SK-N-MC (cell line): Measurements from ENCODE around the gene NPTXR.

Source experiments
- EZH2 ChIP-seq: fragments of 200-600 bp; sonication (generic); IDR thresholded peaks from one replicate; pipeline ENCODE4 v1.6.1; 2017; ENCODE audit warnings: antibody characterized with exemption
- POLR2AphosphoS5 ChIP-seq: IDR thresholded peaks from 2 replicates; pipeline ENCODE4 v1.6.1; 2012; ENCODE audit warnings: mild to moderate bottlenecking, low read depth, low read length, borderline replicate concordance

GRCh38 chr22:38792833-38793232 is 51.0 kb downstream of the NPTXR start:
- TF ChIP-seq POLR2AphosphoS5 (no peak), EZH2 (no peak)
